GM13977 (cell line): ENCODE results near the gene LMTK2.
A peak's percentile ranks its signal among the peaks of the same experiment; 100 is the strongest.

ENCODE experiments used
- DNase-seq: peaks from one replicate; pipeline ENCODE4 v3.0.0; 2012; ENCODE audit warnings: low spot score
- in situ Hi-C: fragments of 300-500 bp; cut with MboI; formaldehyde crosslinking; loops from one replicate; pipeline ENCODE4 v1.12.0; 2022; ENCODE audit warnings: low sequenced_read_pairs, low pct_unique_long_range_greater_than_20kb, mixed read lengths, inconsistent platforms; ENCODE audit not compliant: unreplicated experiment
- TF ChIP-seq, protein P1 (sequence below): IDR thresholded peaks from 2 replicates; pipeline ENCODE4 v1.5.1; 2012; ENCODE audit warnings: mild to moderate bottlenecking, control low read depth; ENCODE audit not compliant: insufficient read depth; ENCODE audit errors: extremely low read depth, missing control alignments

The LMTK2 gene

DNA sequence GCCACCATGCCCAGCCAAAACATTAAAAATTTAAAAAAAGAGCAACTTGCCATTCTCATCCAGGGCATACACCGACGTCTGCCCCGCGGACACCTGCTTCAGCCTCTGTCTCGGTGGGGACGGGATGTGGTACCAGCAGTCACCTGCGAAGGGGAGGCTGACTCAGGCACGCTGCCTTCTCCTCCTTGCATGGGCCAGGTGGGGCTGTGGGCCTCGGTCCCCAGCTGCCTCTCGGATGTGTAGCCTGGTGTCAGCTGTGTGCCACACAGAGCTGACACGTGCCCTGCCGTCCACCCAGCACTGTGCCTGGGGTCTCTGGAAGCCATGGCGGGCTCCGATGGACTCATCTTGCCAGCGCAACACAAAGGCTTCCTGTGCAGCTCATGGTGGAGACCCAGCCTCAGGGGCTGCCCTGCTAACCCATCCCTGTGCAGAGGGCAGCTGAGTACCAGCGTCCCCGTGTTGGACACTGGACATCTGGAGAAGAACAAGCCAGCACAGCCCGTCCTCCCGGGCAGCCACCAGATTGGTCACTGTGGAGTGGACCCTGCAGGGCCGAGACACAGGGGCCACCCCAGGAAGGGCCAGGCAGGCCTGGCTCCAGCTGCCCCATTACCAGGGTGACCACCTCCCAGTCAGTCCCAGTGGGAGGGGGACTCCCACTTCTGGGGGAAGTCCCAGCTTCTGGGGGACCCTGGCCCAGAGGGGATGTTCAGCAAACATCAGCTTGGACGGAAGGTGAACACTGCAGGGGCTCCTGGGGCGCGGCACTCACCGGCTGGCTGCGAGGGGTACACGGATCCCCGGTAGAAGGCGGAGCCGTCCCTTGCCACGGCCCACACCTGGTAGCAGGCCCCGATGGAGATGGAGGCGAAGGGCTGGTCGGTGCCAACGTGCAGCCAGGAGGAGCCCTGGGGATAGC lies 115.2 kb downstream of the LMTK2 start:
- DNase-seq: no peak
- in situ Hi-C loops: no loop called here
- TF ChIP-seq, protein P1, sequence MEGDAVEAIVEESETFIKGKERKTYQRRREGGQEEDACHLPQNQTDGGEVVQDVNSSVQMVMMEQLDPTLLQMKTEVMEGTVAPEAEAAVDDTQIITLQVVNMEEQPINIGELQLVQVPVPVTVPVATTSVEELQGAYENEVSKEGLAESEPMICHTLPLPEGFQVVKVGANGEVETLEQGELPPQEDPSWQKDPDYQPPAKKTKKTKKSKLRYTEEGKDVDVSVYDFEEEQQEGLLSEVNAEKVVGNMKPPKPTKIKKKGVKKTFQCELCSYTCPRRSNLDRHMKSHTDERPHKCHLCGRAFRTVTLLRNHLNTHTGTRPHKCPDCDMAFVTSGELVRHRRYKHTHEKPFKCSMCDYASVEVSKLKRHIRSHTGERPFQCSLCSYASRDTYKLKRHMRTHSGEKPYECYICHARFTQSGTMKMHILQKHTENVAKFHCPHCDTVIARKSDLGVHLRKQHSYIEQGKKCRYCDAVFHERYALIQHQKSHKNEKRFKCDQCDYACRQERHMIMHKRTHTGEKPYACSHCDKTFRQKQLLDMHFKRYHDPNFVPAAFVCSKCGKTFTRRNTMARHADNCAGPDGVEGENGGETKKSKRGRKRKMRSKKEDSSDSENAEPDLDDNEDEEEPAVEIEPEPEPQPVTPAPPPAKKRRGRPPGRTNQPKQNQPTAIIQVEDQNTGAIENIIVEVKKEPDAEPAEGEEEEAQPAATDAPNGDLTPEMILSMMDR: no peak

GRCh38 chr7:98222533-98223195 lies 116.0 kb downstream of the LMTK2 start:
- peak; percentile 36 for DNase-seq
- in situ Hi-C loops: no loop called here
- TF ChIP-seq, protein P1: no peak

DNA sequence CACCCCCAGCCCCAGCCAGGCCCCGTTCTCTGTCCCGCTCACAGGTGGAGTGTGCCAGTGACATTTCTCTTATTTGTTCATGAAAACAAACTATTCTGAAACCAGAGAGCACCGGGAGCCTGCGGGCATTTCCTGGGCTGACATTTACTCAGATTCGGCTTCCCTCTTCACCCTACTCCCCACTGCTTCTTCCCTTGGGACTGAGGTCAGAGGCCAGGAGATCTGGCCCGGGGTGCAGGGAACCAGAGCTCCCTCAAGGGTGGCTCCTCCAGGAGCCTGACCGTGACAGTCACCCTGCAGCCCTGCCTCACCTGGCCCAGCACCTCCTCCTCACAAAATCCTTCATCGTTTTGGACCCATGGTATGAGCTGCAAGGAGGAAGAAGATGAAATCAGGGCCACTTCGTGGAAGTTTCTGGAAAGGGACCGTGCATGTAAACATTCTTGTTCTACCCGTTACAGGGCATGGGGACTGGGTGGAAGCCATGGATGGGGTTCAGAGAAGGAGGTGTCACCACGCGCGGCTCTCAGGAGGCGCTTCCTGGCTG lies 116.8 kb downstream of the LMTK2 start:
- DNase-seq: peak; percentile 36
- in situ Hi-C loops: no loop called here

DNA sequence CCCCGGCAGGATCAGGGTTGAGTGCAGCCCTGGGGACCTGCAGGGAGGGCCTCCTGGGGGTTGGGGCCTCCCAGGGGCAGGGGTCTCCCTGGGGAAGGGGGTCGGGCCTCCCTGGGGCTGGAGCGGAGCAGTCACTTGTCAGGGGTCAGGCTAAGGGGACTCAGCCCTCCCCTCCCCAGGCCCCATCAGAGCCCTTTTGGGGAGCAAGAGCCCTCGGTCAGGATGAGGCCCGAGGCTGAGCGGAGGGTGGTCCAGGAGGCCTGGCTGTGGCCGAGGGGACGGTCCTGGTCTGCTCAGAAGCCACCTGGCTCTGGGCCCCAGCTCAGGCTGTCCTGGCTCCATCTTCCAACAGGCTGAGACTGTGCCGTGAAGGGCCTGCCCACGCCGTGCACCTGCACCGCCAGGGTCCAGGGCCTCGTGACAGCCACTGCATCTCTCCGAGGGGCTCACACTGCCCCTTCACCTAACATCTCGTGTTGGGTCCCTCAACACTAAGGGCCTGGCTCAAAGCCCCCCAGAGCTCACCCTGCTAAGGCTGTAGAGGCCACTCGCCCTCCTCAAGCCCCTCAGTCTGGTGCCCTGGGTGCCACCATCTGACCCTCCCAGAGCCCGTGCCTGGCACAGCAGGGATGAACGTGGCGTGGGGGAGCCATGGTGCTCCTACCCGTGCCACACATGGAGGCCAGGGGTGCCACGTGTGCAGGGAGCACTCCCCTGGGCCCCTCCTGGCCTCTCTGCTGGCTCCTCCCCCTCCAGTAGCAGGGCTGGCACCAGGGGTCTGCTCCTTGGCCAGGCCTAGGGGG lies 117.4 kb downstream of the LMTK2 start:
- in situ Hi-C loops: no loop called here
- no peak for DNase-seq
- TF ChIP-seq, protein P1: no peak

More for the DNA sequence above, 116.8 kb downstream of the LMTK2 start:
- TF ChIP-seq, protein P1: no peak

- TF ChIP-seq, protein P1: no peak
- in situ Hi-C loops: no loop called here
- no peak for DNase-seq
Measured at GRCh38 chr7:98224701-98225181, 118.1 kb downstream of the LMTK2 start.
